GM12892 (cell line): Measurements from ENCODE around the gene DDX24.

Experiments
- DNase-seq: peaks from one replicate; pipeline ENCODE4 v3.0.0; 2011; ENCODE audit not compliant: insufficient read length
- FAIRE-seq: peaks from 2 replicates; lab custom pipeline; 2011; peaks lifted over from hg19 to GRCh38; lab: Jason Lieb, UNC
- POLR2A ChIP-seq: IDR thresholded peaks from 2 replicates; pipeline ENCODE4 v1.6.1; 2011; ENCODE audit warnings: low read depth, low read length, control low read depth
- POLR2AphosphoS5 ChIP-seq: IDR thresholded peaks from 2 replicates; pipeline ENCODE4 v1.6.1; 2011; ENCODE audit warnings: low read depth, low read length, control low read depth
- TAF1 ChIP-seq: IDR thresholded peaks from 2 replicates; pipeline ENCODE4 v1.6.1; 2011; ENCODE audit warnings: low read depth, mild to moderate bottlenecking, control low read depth, low read length, borderline replicate concordance

DDX24 gene

DNA sequence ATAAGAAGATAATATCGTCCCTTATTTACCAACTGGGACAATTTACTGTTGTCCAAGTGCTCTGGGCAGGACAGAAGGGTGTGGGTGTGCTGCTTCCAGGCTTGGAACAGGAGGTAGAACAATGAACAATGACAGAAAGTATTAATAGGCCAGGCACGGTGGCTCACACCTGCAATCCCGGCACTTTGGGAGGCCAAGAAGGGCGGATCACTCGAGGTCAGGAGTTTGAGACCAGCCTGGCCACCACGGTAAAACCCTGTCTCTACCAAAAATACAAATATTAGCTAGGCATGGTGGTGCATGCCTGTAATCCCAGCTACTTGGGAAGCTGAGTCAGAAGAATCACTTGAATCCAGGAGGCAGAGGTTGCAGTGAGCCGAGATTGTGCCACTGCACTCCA, 32.1 kb upstream of the DDX24 start:
- FAIRE-seq (no peak), DNase-seq (no peak)

DNA sequence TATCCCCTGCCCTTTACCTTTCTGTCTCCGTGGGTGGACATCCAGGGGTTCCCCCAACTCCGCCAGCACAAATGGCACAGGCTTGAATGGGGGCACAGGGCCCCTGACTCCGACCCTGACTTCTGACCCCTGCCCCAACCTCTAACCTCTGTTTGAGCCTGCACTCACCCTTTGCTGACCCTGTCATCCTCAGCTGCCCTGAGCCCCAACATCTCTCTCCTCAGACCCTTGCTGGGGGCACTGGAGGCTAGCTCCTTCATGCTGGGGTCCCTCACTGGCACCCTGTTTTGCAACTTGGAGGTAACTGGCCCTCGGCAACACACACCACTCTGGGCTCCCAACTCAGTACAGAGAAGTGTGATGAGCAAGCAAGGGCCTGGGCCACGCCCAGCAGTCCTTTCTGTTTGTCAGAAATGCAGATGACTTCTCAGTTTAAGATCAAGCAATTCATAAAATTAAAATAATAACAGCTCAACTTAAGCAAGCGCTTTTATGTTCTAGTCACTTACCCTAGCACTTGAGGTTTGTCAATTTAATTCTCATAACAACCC, 31.6 kb upstream of the DDX24 start:
- FAIRE-seq (no peak), DNase-seq (no peak)
- TF ChIP-seq POLR2AphosphoS5 = no peak
- no peak for TF ChIP-seq TAF1
- TF ChIP-seq POLR2A = no peak

More for the DNA sequence above, 32.1 kb upstream of the DDX24 start:
- TF ChIP-seq POLR2AphosphoS5 = no peak
- TF ChIP-seq TAF1 = no peak
- no peak for TF ChIP-seq POLR2A

DNA sequence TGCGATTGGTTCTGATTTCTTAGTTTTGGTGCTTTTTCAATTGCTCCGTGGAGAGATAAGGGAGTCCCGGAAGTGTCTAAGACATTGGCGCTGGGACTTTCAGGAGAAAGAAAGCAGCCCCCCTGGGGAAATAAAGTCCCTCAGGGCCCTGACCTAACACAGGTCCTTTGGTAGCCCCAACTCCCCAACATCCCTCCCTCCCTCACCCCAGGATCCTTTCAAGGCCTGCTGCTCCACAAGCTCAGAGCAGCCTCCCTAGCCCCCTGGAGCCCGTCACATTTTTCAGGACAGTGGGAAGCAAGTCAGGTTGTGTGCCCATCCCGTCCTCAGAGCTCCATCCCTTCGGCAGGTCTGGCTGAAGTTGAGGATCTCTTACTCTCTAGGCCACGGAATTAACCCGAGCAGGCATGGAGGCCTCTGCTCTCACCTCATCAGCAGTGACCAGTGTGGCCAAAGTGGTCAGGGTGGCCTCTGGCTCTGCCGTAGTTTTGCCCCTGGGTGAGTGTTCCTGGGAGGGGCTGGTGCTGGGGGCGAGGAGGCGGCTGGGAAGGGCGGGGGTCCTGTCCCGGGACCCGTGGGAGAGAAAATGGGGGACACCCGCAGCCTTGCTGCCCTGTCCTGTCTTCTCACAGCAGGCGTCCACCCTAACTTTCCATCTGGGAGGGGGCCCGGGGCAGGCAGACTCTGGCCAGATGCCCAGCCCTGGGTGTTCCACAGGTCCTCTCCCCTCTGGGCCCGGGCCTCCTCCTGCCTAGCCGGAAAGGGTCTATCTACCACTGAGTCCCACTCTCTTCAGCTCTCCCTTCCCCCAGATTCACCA, 30.5 kb upstream of the DDX24 start:
- no peak for FAIRE-seq
- TF ChIP-seq POLR2AphosphoS5 = no peak
- TF ChIP-seq TAF1 = no peak
- TF ChIP-seq POLR2A = no peak
- no peak for DNase-seq

DNA sequence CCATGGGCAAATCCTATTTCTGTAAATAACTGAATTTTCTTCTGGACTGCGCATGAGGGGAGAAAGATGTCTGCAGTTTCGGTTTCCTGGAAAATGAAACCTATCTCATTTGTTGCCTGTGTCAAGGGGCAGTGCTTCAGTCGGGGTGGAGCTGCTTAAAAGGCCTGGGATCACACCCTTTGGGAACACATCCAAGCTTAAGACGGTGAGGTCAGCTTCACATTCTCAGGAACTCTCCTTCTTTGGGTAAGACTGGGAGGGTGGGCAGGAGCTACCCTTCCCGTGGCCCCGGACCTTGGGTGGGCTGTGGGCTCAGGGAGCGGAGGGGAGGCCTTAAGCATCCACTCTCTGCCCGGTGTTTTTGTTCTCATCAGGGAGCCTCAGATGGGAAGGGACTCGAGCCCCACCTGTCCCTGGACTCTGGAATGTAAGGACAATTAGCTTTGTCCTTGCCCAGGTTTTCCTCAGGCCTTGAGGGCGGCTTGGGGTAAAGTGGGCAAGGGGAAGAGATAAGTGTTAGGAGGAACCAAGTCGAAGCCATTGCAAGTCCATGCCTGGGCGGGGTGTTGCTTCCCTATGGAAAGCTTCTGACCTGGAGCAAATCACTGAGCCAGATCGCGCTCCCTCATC, 29.7 kb upstream of the DDX24 start, which contains the start of gene IFI27:
Gene IFI27 (plus strand): TSS at position 185 of the 630 bp plus-strand sequence.
- FAIRE-seq = no peak
- no peak for TF ChIP-seq POLR2AphosphoS5
- no peak for TF ChIP-seq TAF1
- no peak for TF ChIP-seq POLR2A

DNA sequence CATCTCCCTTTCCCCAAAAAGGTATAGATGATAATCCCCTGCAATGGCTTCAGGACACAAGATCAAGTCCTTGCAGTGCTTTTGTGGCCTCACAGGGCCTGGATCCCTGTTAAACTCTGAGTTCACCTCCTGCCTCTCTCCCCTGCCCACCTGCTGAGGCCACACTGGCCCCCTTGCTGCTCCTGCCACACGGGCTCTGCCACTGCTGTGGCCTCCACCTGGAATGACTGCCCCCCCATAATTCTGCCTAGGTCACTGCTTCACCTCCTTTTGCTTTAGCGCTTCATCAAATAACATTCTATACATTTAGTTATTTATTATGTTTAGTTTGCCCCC, 28.9 kb upstream of the DDX24 start:
- FAIRE-seq (no peak), DNase-seq (no peak)
- no peak for TF ChIP-seq POLR2AphosphoS5
- no peak for TF ChIP-seq TAF1
- no peak for TF ChIP-seq POLR2A

More for the DNA sequence above, 29.7 kb upstream of the DDX24 start, which contains the start of gene IFI27:
- DNase-seq = no peak

DNA sequence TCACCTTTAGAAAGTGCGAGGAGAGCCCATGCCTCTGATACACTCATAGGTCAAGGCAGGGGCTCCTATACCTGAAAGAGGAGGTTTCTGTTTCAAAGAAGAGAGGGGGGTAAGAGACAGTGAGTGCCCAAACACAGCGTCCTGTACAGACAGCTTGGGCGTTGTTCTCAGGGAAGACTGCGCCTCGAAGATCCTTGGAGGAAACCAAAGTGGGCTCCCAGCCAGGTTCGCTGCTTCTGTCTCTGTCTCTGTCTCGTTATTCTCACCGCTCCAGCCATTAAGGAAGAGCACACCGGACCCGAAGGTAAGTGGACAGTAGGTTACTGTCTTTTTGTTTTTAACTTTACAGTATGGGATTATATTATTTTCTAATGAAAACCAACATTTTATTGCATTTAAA, 23.7 kb upstream of the DDX24 start:
- DNase-seq (no peak), FAIRE-seq (no peak)
- TF ChIP-seq POLR2A (no peak), POLR2AphosphoS5 (no peak), TAF1 (no peak)

DNA sequence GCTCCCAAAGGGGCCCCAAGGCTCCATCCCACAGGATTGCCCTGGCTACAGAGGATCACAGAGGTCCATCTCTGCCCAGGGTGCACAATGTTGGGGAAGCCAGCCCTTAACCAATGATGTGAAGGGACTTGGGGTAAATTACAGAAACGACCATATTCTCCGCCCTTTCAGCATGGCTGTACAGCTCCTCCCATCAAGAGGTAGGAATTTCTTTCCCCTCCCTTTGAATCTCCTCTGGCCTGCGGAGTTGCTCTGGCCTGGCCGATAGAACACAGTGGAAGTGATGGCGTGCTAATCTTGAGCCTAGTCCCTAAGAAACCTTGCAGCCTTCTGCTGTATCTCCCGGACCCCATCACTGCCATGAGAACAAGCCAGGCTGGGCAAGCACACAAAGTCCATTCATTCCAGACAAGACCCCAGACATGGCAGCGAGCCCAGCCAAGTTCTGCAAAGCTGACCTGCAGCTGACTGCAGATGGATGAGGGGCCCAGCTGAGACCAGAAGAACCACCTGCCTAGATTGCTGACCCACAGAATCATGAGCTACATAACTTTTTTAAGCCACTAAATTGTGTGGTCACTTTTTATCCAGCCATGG, 22.6 kb upstream of the DDX24 start:
- no peak for TF ChIP-seq POLR2A
- TF ChIP-seq POLR2AphosphoS5 = no peak
- TF ChIP-seq TAF1 = no peak
- DNase-seq = no peak
- no peak for FAIRE-seq

DNA sequence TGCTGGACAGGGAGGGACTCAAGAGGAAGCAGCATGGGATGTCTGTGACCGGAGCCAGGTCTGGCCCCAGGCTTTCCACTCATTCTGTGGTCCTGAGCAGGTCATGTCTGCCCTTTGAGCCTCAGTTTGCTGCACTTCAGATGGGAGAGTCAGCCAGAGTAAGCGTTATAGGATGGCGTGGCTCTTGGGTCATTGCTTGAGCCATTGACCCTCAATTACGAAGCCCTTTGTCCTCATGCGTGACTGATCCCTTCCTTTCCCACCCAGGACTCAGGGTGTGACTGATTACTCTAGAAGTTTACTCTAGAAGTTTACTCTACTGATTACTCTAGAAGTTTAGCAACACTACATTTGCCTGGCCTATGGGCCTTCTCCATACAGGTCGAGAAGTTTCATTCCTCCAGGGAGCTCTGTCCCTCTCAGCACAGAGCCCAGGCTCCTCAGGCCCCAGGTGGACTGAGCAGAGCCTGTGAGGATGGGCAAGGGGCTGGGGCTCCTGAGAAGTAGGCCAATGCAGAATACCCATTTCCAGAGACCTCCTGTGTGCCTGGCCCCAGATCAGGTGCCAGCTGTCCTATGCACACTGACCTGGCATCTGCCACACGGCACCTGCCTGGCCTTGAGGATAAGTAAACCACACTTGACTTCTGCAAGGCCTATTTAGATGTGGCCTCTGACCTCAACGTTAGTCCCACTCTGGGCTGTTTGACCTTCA, 21.9 kb upstream of the DDX24 start:
- FAIRE-seq (no peak), DNase-seq (no peak)
- TF ChIP-seq TAF1 = no peak
- TF ChIP-seq POLR2AphosphoS5 = no peak

DNA sequence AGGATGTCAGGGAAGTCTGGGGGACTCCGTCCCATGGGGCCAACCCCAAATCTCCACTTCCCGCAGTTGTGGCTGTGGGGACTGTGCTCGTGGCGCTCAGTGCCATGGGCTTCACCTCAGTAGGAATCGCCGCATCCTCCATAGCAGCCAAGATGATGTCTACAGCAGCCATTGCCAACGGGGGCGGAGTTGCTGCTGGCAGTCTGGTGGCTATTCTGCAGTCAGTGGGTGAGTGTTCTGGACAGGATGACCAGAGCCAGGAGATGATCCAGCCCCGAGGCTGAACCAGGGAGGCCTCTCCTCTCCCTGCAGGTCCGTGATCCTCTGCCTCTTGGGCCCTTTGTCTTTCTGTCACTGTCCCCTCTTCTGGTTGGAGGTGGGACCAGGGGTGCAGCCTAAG, 20.7 kb upstream of the DDX24 start:
- FAIRE-seq (no peak), DNase-seq (no peak)
- TF ChIP-seq POLR2A = no peak
- no peak for TF ChIP-seq POLR2AphosphoS5
- TF ChIP-seq TAF1 = no peak

DNA sequence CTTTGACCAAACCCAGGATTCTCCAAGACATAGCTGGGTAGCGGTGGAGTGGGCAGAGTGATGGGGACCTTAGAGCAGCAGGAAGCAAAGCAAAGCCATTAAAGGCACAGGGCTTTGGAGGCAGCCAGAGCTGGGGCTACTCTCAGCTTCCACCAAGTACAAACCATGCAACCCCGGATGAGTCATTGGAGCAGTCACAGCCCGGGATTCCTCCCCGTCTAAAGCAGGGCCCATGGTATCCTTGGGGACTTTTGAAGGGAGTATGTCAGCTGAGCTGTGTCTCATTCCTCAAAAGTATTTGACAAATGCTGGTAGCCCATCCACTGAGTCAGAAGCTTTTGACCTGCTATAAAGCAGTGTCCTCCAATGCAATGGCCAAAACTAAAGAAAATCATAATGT, 19.8 kb upstream of the DDX24 start:
- DNase-seq (no peak), FAIRE-seq (no peak)
- TF ChIP-seq POLR2A (no peak), TAF1 (no peak), POLR2AphosphoS5 (no peak)

DNA sequence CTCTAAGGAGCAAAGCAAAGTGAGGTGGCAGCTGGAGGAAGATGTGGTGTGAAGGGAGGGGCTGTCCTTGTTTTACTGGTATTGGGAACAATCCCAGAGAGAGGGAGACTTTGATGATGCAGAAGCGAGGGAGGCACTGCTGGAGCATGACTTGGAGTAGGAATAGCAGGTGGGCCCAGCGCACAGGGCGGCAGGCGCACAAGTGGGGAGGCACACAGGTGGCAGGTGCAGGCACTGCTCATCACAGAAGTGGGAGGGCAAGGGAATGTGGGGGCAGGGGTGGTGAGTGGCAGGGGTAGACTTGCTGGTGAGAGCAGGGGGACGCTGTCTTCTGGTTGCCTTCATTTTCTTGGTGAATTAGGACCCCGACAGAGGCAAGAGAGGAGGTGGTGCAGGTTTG, 18.0 kb upstream of the DDX24 start:
- FAIRE-seq = no peak
- DNase-seq = no peak
- no peak for TF ChIP-seq POLR2A
- no peak for TF ChIP-seq TAF1
- no peak for TF ChIP-seq POLR2AphosphoS5
